Hepatic stellate cell (primary cell): ENCODE measurements around the gene LMO2.
"Not testable (repeated sequence)": the region's sequence is repeated elsewhere in the genome, so short reads cannot be mapped to it uniquely, and the experiment has no call there.

Experiments used
- DNase-seq: peaks from one replicate; pipeline ENCODE4 v3.0.0; 2011; ENCODE audit warnings: low spot score

The LMO2 gene

DNA sequence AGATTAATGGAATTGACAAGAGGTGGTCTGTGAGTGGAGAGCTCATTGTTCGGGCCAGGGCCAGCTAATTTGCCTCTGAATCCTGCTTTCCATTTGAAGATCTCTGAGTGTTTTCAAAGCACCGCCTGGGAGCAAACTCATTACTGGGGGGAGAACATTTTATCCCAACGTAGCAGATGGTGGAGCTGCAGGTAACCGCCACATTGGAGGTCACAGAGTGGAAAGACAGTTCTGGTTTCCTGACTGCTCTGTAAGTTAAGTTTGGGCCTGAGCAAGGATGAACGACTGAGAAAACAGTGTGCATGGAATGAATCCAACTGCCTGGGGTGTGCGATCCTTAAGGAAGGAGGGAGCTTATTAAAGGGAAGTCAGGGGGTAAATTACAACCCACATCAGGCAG is 30.5 kb downstream of the LMO2 start:
- no peak for DNase-seq

DNA sequence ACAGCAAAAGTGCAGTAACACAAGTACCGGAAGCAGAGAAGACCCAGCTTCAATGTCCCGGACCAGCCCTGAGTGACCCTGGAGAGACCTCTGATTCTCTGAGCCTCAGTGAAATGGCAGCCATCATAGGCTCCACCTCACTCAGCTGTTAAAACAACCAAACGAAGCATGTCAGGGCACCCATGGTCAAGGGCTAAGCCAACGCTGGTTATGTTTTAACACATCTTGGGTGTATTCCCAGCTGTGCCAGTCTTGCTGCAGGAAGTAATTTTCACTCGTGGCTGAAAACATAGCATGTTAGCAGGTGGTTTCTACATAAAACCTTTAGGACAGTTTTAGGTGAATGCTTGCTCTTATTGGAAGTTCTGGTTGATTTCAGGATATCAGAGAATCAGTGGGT is 30.9 kb downstream of the LMO2 start:
- no peak for DNase-seq

DNA sequence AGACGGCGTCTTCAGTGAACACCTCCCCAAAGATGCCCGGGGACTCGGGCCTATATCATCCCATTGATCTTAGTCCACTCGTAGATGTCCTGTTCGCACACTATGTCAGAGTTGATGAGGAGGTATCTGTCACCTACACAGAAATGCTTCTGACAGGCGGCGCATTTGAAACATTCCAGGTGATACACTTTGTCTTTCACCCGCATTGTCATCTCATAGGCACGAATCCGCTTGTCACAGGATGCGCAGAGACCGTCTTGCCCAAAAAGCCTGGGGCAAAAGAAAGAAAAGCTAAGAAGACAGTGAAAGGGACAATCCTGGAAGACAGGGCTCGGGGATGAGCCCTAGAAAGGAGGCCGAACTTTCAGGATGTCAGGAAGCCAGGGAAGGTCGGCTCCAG is 32.6 kb downstream of the LMO2 start:
- no peak for DNase-seq

DNA sequence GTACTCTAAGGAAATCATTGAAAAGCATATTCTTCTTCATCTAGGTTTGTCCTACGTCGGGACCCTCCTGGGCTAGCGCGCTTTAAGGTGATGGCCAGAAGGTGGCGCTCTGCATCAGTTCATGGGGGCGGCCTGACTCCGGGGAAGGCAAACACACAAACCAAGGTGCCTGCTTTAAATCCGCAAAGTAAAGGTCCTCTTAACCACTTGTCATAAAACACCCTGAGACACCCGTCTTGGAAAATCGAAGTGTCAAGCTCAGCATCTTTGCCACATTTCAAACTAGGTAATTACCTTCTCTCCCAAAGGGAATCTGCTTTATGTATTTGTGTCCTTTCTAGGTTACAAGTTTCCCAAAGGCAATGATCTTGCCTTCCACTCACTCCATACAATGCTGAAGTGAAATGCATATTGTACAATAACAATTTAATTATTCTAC is 33.9 kb downstream of the LMO2 start:
- DNase-seq, result peak; percentile 49

DNA sequence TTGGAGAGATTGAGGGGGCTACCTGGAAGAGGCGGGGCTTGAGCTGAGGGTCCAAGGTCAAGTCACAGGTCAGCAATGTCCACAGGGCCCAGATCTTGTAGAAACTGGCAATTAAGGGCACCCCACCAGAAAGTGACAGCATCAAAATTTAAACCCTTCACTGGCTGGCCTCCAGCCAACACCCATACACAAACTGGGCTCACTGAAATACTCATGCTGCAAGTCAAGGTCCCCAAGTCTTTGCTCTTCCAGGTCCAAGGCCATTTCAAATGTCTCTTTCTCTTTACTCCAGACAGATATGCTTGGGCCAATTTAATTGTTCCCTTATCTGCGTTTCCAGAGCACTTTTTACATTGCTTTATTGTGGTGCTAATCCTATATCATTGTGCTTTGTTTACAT is 36.4 kb downstream of the LMO2 start:
- DNase-seq, result no peak

DNA sequence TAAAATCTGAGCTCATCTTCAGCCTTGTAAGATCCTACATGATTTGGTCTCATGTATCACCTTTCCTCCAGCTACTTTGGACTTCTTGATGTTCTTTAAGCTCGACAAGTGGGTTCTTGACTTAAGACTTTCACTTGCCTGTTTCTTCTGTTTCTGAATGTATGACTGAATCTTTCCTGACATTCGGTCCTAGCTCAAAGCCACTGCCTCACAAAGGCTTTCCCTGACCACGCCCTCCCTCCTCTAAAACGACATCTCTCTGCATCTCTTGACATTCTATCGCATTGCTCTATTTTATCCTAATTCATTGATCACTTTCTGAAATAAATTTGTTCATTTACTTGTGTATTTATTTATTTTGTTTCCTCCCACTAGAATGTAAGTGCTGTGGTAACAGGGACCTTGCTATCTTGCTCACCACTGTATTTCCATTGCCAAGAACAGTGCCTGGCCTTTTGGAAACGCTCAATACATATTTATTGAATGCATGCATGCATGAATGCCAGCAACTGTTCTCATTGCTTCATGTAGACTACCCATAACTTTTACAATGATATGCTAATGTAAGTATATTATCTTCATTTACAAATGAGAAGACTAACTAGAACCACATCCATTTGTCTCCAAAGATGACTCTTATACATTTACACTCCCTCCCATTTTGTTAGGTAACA is 43.0 kb downstream of the LMO2 start:
- DNase-seq, result no peak

DNA sequence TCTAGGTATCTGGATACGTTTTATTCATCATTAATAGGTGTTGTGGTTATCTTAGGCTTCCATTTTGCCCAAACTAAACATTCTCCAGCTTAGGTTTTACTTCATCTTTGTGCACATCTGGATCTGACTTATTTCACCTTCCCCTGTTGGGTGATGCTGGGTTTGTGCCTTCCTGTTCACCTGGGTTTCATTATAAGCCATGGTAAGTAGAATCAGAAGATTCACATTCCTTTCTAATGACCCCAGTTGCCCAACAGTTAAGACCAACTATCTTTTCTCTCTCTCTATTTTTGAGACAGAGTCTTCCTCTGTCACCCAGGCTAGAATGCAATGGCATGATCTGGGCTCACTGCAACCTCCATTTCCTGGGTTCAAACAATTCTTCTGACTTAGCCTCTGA is 44.6 kb downstream of the LMO2 start:
- DNase-seq, result no peak

DNA sequence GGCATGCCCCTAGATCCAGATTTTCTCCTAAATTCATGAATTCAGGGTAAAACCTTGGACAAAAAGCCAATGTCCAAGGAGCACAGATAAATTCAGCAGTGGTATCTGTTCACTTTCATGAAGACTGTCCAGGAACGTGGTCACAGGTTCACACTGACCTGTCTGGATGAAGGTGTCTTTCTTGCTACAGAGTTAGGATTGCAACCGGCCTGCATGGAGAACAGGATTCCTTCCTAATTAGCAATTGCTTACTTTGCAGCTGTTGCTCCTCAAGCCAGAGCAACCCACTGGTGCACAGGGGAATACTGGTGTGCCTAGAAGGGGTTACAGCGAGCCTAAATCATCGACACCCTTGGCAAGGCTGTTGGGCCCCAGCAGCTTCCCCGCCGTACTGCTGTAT is 47.6 kb downstream of the LMO2 start:
- no peak for DNase-seq

DNA sequence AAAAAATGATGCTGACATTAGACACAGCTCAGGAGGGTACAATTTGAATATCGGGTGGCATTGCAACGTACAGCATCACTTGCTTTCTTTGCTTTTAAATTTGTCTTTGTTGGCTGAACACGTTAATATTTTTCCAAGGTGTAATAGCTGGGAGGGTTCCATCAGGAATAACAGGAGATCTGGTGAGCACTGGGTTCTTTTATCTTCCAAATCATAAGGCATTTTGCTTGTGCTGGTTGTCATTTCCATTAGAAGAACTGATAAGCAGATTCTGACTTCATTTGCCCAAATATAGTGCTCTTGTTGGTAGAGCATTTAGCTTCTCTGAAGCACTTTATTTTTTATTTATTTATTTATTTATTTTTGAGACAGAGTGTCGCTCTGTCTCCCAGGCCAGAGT is 48.9 kb downstream of the LMO2 start:
- no peak for DNase-seq

DNA sequence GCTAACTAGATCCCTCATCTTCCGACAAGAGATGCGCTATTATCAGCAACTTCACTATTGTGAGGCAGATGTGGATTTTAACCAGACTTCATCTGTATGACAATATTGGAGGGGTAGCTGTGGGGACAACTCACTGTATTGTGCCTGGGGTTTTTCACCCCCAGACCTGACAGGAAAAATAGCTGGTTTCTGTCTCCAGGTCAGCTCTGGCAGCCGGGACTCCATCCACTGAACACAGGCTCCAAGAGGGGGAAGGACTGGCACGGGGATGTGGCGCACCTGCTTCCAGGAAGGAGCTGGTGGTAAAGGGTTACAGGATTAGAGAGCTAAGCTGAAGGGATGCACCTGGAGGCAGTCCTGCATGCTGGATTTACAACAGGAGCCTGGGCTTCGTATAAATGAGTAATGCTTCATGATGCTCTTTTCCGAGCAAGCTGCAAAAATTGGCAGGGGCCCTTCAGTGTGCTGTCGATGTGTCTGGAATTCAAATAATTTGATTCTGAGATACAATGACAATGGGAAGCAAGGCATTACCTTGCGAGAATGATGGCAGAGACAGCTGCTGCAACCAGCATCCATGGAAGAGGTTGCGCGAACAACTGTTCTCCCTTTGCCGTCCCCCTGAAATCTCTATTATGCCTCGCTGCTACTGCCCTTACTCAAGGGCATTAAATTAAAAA is 49.5 kb downstream of the LMO2 start:
- no peak for DNase-seq

DNA sequence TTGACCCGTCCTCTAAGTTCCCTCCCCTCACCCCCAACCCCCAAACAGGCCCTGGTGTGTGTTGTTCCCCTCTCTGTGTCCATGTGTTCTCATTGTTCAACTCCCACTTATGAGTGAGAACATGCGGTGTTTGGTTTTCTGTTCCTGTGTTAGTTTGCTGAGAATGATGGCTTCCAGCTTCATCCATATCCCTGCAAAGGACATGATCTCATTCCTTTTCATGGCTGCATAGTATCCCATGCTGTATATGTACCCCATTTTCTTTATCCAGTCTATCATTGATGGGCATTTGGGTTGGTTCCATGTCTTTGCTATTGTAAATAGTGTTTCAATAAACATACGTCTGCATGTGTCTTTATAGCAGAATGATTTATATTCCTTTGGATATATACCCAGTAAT is 53.6 kb downstream of the LMO2 start:
- DNase-seq, result not testable (repeated sequence)

DNA sequence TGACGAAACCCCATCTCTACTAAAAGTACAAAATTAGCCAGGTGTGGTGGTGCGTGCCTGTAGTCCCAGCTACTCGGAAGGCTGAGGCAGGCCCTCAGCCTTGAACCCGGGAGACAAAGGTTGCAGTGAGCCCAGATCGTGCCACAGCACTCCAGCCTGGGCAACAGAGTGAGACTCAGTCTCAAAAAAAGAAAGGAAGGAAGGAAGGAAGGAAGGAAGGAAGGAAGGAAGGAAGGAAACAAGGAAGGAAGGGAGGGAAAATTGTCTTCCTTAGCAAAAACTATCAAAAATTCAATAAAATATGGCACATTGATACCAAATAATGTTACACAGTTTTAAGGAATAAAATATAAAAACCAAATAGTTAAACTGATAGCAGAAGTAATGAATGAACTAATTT is 54.5 kb downstream of the LMO2 start:
- not testable (repeated sequence) for DNase-seq

DNA sequence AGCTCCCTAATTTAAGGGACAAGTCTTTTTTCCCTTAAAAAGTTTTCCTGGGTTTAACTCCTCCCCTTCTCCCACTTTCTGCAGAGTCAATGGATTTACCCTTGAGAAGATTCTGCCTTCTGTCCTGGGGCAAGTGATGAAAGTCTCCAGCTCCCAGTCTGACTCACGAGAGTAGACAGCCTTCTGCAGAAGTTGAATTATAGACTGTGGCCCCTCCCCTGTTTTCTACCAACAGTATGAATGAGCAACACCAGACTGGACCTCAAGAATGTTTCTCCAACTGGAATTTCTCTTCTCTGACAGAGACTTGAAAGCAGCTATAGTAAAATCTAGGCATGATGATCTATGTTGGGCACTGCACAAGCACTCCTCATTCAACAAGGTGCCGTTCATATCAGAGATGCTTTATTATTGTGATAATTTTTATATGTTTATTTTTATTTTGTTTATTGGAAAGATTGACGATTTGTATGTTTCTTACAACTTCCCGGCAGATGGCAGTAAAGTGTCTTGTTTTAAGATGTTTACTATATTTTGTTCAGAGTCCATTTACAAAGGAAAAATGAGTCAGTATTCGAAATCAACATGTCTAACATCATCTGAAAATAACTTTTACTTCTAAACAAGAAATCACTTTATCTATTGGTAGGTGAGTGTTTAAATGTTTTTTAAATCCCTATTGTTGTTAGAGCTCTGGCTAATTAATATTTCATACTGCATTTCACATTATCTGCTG is 56.6 kb downstream of the LMO2 start:
- DNase-seq, result peak; percentile 69

DNA sequence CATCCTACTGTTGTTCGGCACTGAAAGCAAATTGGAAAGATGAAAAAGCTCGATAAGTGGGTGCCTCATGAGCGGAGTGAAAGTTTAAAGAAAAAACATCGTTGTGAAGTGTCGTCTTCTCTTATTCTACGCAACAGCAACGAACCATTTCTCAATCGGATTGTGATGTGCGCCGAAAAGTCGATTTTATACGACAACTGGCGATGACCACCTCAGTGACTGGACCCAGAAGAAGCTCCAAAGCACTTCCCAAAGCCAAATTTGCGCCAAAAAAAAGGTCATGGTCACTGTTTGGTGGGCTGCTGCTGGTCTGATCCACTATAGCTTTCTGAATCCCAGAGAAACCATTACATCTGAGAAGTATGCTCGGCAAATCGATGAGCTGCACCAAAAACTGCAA is 59.2 kb downstream of the LMO2 start:
- DNase-seq, result no peak

DNA sequence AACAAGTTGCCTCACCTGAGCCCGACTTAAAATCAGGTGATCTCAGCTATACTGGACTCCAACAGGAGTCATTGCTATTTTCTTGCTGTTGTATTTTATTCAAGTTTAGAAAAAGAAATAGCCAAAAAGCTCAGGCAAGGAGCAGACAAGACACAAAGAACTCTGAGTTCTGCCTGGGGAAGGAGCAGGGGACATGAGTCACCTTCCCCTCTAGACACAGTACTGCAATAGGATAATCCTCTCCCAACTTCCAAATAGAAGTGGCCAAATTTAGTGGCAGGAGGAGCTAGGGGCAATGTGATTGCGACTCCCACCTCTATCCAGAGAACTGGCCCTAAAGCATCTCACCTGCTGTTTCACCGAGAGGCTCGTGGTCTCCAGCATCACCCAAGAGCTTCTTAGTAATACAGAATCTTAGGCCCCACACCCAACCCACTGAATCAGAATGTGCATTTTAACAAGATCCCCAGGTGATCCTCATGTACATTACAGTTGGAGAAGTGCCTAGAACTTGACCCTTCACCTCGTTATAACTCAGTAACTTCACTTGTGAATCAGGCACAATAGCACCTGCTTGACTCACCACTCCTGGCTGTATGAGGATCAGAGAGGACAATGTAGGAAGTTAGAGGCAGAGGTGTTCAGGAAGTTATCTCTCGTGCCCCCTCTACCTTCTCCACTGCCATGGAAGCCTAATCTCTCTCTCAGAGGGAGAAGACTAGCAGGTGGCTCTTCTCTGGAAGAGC is 60.8 kb downstream of the LMO2 start:
- DNase-seq, result no peak

DNA sequence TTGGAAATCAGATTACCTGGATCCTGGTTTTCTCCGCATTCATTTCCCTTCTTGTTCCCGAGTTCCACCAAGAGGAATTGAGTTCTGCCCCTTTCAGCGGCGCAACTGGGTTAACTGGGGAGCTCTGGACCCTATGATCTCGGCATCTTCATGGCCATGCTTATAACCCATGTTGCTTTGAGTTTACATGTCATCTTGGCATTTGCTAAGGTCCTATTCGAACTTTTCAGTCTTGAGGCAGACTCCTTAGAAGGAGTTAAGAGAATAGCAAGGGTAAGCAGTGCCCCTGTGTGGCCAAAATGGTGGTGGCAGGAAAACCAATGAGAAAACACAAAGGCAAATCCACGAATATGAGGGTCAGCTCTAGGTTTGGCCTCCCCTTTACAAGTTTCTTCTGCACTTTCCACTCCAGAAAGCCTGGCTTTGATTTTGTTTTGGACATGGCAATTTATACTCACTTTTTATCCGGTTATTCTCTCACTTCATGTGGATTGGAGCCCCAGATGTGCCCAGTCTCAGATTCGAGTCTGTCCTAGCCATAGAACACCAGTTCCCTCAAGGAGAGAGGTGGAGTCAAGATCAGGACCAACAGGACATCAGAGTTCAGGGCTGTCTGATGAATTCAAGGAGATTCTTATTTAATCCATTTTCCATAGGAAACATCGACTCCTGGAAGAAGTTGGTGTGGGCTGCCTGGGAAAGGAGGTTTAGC is 62.3 kb downstream of the LMO2 start:
- DNase-seq, result peak; percentile 75

DNA sequence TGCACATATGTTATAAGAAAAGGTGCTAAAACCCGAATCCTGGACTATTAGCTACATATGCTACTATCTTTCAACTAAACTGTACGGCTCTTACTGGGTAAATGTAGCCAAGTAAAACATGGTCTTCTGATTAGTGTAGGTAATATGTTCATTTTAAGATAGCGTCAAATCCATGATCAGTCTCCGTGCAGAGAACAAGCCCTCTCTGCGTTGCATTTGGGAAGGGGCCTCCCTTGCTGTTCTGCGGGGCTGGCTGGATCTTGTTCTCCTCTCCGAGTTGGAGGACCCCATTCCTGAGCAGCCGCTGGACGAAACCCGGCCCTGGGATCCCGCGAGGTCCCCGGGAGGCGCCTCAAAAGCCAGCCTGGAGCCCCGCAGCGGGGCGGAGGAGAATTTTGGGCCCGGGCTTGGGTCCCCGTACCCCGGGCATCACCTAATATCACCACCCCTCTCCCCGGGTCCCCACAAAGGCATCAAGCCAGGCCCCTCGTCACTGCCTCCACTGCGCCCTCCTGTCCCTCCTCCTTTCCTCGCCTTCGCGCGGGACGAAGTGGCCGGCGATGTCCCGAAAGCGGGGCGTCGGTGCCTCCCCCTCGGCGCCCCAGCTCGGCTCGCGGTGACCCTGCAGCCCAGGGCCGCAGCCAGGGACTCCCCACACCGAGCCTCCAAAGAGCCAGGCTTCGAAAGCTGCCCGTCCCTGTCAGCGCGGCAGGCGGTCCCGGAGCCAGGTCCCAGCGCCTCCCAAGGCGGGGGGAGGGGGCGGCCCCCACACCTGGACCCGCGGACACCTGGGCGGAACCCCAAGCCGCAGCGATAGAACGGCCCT is 63.1 kb downstream of the LMO2 start:
- no peak for DNase-seq

DNA sequence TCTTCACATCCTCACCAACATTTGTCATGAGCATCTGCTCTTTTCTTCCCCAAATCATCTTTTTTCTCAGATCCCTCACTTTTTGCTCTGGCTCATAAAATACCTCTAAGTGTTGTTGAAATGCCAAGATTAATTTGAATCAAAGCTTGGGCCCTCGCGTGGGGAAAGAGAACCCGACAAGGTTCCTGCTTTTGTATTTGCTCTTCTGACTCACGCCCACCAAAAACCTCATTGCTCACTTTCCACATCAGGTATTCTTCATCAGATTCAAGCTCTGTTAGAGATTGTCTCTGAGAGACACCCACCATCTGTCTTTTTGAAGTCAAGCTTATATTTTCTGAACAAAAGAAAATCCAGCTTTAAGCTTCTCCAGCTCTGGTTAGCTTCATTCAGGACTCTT is 64.7 kb downstream of the LMO2 start:
- DNase-seq, result no peak

DNA sequence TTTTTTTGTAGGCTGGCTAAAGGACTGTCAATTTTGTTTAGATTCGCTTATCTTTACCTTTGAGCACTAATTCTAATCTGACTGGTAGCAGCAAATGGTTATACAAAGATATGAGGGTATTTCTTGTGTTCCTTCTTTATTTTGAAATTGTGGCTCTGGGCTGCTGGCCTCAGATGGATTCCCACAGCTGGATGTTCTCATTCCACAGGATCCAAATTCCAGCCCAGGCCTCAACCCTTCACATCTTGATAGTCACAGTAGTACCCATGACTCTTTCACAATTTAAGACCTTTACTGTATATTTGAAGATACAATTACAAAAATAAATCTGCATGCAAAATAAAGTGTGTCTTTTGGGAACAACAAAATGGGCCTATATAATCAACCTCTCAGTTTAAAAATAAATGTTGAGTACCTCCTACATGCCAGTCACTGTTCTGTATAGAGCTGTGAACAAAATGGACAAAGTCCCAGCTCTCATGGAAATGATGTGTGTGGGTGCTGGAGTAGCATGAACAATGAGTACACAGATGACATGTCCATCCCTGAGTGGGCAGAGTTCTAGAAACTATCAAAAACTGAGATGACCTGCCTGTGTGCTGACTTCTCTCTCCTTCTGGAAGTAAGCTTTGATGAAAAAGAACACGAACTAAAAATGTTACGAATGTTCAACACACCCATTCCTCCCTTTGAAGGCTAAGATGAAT is 65.9 kb downstream of the LMO2 start:
- DNase-seq, result no peak

DNA sequence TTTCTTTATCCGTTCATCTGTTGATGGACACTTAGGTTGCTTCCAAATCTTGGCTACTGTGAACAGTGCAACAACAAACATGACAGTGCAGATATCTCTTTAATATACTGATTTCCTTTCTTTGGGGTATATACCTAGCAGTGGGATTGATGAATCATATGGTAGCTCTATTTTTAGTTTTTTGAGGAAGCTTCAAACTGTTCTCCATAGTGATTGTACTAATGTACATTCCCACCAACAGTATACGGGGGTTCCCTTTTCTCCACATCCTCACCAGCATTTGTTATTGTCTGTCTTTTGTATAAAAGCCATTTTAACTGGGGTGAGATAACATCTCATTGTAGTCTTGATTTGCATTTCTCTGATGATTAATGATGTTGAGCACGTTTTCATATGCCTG is 68.9 kb downstream of the LMO2 start:
- DNase-seq, result not testable (repeated sequence)
